Dermis blood vessel endothelial cell (primary cell): Measurements from ENCODE around the gene LMBR1. TPM values are rescaled to one million over a fixed set of nuclear protein-coding genes. Genes with fewer than 3 reads are reported as not detected.
A peak's percentile ranks its signal among the peaks of the same experiment; 100 is the strongest.
"Not testable (repeated sequence)": the region's sequence is repeated elsewhere in the genome, so short reads cannot be mapped to it uniquely, and the experiment has no call there.

Experiments used
- DNase-seq: peaks from one replicate; pipeline ENCODE4 v3.0.0; 2010
- total RNA-seq: library from RNA; depleted of rRNA; stranded (reverse); fragments of >200 nt; gene quantifications from 2 replicates; pipeline ENCODE4 v1.2.3, GENCODE V29; 2014

The LMBR1 gene
- 156 and 194 TPM in 2 replicates for total RNA-seq

- peak; percentile 98 for DNase-seq
Measured at GRCh38 chr7:156892821-156893706, at the start of gene LMBR1. Gene LMBR1, minus strand, starts transcription at chr7:156893183. Its CDS starts 190 bp downstream, at chr7:156892993.

GRCh38 chr7:156942708-156943090 lies 49.7 kb upstream of the LMBR1 start:
- no peak for DNase-seq

GRCh38 chr7:156941393-156942182 lies 48.6 kb upstream of the LMBR1 start:
- DNase-seq, result no peak

DNA sequence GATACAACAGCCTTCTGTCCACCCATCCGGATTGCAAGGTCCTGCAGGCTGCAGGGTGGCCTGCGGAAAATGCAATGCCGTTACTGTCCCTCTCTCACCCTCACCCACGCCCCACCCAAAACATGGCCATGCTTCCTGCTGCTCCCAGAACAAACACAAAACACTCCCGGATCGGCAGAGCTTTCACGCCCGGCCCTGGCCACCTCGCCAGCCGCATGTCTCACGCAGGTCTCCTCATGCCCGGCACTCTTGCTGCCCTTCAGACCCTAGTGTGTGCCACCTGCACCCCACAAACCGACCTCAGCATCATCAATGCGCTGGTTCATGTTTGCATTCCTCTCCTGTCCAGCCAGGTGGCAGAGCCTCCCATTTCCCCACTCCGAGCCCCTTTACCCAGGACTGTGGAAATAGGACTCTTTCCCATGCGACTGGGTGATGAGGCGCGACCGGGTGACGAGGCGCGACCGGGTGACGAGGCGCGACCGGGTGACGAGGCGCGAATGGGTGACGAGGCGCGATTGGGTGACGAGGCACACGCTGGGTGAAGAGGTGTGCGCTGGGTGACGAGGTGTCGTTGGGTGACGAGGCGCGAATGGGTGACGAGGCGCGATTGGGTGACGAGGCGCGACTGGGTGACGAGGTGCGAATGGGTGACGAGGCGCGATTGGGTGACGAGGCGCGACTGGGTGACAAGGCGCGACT lies 47.6 kb upstream of the LMBR1 start:
- no peak for DNase-seq

DNA sequence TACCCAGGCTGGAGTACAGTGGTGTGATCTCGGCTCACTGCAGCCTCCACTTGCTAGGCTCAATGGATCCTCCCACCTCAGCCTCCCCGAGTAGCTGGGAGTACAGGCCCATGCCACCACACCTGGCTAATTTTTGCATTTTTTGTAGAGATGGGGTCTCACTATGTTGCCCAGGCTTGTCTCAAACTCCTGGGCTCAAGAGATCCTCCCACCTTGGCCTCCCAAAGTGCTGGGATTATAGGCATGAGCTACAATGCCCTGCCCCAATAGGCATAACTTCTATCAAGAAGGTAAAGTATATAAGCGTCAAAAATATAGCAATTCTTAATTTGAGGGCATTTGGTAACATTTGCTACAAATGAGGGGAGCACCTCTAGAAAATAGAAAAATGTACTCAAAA lies 43.8 kb upstream of the LMBR1 start:
- DNase-seq, result not testable (repeated sequence)

GRCh38 chr7:156935250-156935649 lies 42.3 kb upstream of the LMBR1 start:
- DNase-seq, result no peak

- peak; percentile 97 for DNase-seq
Measured at GRCh38 chr7:156932006-156932405, 39.0 kb upstream of the LMBR1 start.

- DNase-seq, result no peak
Measured at GRCh38 chr7:156929789-156930539, 37.0 kb upstream of the LMBR1 start.

DNA sequence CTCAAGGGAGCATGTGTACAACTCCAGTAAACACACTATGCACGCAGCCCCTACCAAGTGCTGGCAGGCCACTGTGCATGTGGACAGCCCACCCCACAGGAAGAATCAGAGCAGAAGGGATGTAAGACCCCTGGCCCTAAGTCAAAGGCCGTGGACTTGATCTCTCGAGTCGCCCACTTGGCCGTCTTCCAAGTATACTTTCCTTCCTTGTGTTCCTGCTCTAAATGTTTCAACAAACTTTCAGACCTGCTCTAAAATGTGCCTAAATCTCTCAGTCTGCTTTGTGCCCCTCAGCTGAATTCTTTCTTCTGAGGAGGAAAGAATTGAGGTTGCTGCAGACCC lies 35.4 kb upstream of the LMBR1 start:
- no peak for DNase-seq

DNA sequence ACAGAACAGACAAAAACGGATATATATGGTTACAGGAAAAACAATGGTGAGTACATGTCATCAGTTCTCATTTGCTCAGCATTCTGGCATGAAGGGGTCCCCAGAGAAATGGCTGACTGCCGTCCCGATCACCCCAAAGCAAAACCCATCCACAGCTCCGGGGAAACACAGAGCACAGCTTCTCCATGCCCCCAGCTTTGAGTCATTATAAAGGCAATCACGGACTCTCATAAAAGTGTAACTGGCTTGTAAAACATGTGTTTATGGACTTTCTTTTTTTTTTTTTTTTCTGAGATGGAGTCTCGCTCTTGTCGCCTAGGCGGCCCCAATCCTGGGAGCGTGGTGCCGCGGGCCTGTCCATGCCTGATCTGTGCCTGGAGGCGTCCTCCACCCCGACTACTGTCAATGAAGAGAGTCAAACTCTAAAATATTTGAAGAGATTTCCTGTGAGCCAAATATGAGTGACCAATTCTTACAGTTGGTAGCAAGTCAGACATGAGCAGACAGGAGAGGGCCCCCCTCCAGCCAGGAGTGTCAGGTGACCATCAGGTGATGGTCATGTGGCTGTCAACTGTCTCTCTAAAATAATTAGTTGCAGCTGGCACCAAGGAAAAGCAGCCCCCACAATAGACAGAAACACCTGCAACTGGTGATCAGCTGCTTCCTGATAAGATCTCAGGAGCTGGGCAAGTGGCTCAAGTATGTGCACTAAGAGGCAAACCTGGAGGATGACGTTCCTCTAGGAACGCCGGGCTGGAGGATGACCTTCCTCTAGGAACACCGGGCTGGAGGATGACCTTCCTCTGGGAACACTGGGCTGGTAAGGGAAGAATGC lies 34.8 kb upstream of the LMBR1 start:
- DNase-seq, result peak; percentile 99

DNA sequence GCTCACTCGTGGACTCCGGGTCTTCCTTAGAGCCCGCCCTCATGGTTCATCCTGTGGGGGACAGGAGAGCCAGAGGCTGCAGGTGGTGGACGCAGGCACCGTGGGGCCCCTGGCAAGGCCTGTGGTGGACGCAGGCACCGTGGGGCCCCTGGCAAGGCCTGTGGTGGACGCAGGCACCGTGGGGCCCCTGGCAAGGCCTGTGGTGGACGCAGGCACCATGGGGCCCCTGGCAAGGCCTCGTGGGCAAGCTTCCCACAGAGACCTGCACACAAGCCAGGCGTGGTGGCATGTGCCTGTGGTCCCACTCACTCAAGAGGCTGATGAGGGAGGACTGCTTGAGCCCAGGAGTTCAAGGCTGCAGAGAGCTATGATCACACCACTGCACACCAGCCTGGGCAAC lies 32.8 kb upstream of the LMBR1 start:
- DNase-seq, result not testable (repeated sequence)

DNA sequence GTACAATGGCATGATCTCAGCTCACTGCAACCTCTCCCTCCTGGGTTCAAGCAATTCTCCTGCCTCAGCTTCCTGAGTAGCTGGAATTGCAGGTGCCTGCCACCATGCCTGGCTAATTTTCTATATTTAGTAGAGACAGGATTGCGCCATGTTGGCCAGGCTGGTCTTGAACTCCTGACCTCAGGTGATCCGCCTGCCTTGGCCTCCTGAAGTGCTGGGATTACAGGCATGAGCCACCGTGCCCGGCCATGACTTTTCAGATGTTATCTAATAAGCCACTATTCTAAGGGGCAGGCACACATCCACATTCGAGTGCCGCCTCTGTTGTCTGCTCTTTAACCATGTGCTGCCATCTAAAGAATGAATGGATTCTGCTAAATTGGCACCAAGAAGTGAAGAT lies 29.3 kb upstream of the LMBR1 start:
- DNase-seq, result not testable (repeated sequence)

- not testable (repeated sequence) for DNase-seq
Measured at GRCh38 chr7:156920487-156921373, 27.7 kb upstream of the LMBR1 start.

- no peak for DNase-seq
Measured at GRCh38 chr7:156920076-156920475, 27.1 kb upstream of the LMBR1 start.

DNA sequence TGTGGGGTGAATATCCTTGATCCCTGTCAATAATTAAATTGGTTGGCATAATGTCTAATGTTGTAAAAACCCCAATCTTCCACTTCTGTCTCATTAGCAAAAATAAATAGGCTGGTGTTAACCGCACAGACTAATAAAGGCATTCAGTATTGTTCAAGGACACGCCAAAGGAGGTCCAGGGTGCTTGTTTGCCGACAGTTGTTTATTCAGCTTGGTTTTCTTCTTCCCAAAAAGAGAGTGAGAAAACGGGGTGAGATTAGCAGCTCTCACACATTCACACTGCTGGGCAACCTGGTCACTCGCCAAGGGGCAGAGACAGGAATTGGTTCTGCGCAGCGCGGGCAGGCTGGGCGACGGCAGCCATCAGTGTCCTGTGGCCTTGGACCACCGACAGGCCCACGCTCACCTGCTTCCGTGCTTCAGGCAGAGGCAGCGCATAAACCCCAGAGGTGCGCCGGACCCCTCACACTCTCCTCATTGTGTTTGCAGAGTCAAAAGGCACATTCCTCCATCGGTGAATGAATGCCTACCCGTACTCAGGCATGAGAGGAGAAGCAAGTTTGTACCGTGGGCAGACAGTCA lies 26.2 kb upstream of the LMBR1 start:
- DNase-seq, result no peak

DNA sequence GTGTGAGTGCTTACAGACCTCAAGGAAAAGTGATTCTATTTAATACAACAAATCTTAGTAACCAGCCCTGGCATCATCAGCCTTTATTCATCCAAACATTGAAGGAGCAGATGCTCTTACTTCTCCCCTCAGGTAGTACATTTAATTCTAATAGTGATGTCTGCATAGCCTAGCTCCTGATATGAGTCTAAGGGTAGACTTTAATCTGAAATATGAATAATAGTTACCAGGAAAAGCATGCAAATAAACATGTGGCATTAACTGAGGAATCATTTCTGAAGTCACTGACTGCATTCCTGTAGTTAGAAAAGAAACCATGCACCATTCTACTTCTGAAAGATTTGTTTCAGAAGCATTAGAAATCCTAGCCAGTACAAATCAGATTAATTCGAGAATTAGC lies 25.7 kb upstream of the LMBR1 start:
- no peak for DNase-seq

- not testable (repeated sequence) for DNase-seq
Measured at GRCh38 chr7:156909574-156910252, 16.7 kb upstream of the LMBR1 start.

GRCh38 chr7:156907656-156908055 lies 14.7 kb upstream of the LMBR1 start:
- DNase-seq, result peak; percentile 59

- DNase-seq, result no peak
Measured at GRCh38 chr7:156906200-156906649, 13.2 kb upstream of the LMBR1 start.
